Measurements from ENCODE around the gene RNF112. TPM values are rescaled to one million over a fixed set of nuclear protein-coding genes. Genes with fewer than 3 reads are reported as not detected.
A peak's percentile ranks its signal among the peaks of the same experiment; 100 is the strongest.

Gene RNF112
- total and polyA plus RNA-seq, 7 donors: 0.60 to 8.6 (median 7.2) TPM

DNA sequence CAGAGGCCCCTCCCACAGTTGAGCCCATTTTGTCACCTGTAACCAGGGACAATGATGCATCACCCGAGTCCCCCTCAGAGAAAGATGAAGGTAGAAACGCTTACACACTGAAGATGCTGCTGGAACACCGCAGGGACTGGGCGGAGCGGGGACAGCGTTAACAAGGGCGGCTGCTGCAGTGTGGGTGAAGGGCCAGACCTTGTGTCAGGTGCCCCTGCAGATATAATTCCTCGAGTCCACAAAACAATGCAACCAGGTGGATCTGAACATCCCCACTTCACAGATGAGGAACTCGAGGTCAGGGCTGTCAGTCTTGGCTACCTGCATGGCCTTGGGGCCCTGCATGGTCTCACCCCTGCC, 39.0 kb upstream of the RNF112 start:
- Histone ChIP-seq H3K9me3 (no peaks in the 10 kb centered on the region), H3K36me3 (no peaks in the 10 kb centered on the region), H3K4me3 (no peak overlapping the region), H3K4me1 (peaks cover 0 to 5% (median 3%) of the 10 kb centered on the region in 4 donors), H3K27ac (no peak overlapping the region), H3K27me3 (no peaks in the 10 kb centered on the region)
- WGBS, 2 donors: 83 to 84% methylated on average over 9 of the region's 9 CpGs
- TF ChIP-seq POLR2A (IDR thresholded peaks at IDR 0.05): no peak
- no peak for TF ChIP-seq POLR2AphosphoS5 (IDR thresholded peaks at IDR 0.05)
- TF ChIP-seq EP300 (IDR thresholded peaks at IDR 0.05): no peak
- TF ChIP-seq CTCF (IDR thresholded peaks at IDR 0.05): no peak
- peak; percentile 17 for DNase-seq
- intact Hi-C loops (cut with DNase I): no loop called here

DNA sequence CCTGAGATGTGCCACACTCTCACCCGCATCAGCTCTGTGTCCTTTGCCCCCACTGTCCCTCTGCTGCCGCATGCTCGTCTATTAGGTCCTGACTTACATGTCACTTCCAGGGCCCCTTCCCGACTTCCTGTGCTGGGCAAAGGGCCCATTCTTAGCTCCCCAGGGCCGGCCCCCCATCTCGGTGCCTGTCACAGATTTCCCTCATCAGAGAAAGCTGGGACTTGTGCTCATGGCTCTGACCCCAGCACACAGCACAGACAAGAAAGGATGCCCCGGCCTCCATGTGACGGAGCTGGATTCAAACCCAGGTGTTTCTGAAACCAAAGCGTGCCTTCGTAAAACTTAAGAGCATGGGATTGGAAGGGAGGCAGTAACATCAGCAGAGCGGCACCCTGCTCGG, 38.6 kb upstream of the RNF112 start:
- WGBS, 2 donors: 83 to 90% methylated on average over 12 of the region's 12 CpGs
- H3K27ac ChIP-seq: no peak overlapping the region
- H3K36me3 ChIP-seq: no peaks in the 10 kb centered on the region
- peak; percentile 50 for DNase-seq
- H3K4me1 ChIP-seq: peaks cover 0 to 9% (median 6%) of the 10 kb centered on the region in 4 donors
- TF ChIP-seq EP300 (IDR thresholded peaks at IDR 0.05) (no peak), POLR2A (IDR thresholded peaks at IDR 0.05) (no peak), CTCF (IDR thresholded peaks at IDR 0.05) (no peak), POLR2AphosphoS5 (IDR thresholded peaks at IDR 0.05) (no peak)
- no peak overlapping the region for H3K4me3 ChIP-seq
- no peaks in the 10 kb centered on the region for H3K9me3 ChIP-seq
- intact Hi-C loops (cut with DNase I): no loop called here
- no peaks in the 10 kb centered on the region for H3K27me3 ChIP-seq

DNA sequence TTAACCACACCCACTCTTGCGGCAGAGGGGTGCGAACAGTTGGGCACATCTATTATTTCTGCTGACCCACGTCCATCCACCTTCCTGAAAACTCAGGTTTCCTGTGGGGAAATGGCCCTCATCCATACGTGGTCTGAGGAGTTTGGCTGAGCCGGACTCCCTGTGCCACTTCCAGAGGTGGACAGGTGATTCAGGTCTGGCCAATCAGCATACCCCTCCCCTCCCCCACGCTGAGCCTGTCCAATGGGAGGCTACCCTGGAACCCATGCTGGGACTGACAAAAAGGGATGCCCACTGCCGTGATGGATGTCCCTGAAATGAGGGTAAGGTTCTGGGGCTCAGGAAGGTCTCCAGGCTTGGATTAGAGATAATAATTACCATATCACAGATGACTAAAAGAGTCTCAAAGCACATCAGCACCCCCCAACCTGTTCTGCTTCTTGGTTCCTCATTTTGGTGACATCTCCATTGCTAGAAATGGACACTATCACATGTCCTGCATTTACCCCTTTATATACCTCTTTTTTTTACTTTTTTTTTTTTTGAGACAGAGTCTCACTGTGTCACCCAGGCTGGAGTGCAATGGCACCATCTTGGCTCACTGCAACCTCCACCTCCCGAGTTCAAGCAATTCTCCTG, 38.0 kb upstream of the RNF112 start:
- Histone ChIP-seq H3K9me3 (no peaks in the 10 kb centered on the region), H3K4me1 (peaks cover 0 to 9% (median 6%) of the 10 kb centered on the region in 4 donors), H3K27ac (no peak overlapping the region), H3K4me3 (no peak overlapping the region), H3K27me3 (no peaks in the 10 kb centered on the region), H3K36me3 (no peaks in the 10 kb centered on the region)
- WGBS, 2 donors: 84 to 87% methylated on average over 8 of the region's 8 CpGs
- DNase-seq: peak; percentile 50
- TF ChIP-seq POLR2A (IDR thresholded peaks at IDR 0.05) (no peak), CTCF (IDR thresholded peaks at IDR 0.05) (no peak), POLR2AphosphoS5 (IDR thresholded peaks at IDR 0.05) (no peak), EP300 (IDR thresholded peaks at IDR 0.05) (no peak)
- intact Hi-C loops (cut with DNase I): no loop called here

GRCh38 chr17:19374136-19374535, 36.9 kb upstream of the RNF112 start:
- Histone ChIP-seq H3K4me1 (peaks cover 0 to 13% (median 11%) of the 10 kb centered on the region in 4 donors), H3K27ac (no peak overlapping the region), H3K9me3 (no peaks in the 10 kb centered on the region), H3K36me3 (no peaks in the 10 kb centered on the region), H3K4me3 (no peak overlapping the region), H3K27me3 (no peaks in the 10 kb centered on the region)
- WGBS, 2 donors: 81 to 89% methylated on average over 5 of the region's 5 CpGs
- peak; percentile 46 for DNase-seq
- intact Hi-C loops (cut with DNase I): no loop called here
- TF ChIP-seq POLR2AphosphoS5 (IDR thresholded peaks at IDR 0.05): no peak
- TF ChIP-seq POLR2A (IDR thresholded peaks at IDR 0.05): no peak
- no peak for TF ChIP-seq CTCF (IDR thresholded peaks at IDR 0.05)
- no peak for TF ChIP-seq EP300 (IDR thresholded peaks at IDR 0.05)

GRCh38 chr17:19375732-19376131, 35.3 kb upstream of the RNF112 start:
- intact Hi-C loops (cut with DNase I): loop anchor here (5.0 kb wide), 2 partner anchors 72 to 132 kb away; no protein-coding TSS in a partner anchor

More at GRCh38 chr17:19375732-19376131, 35.3 kb upstream of the RNF112 start:
- no peak overlapping the region for H3K4me3 ChIP-seq
- no peaks in the 10 kb centered on the region for H3K9me3 ChIP-seq
- DNase-seq: no peak
- H3K4me1 ChIP-seq: peaks cover 0 to 29% (median 22%) of the 10 kb centered on the region in 4 donors
- H3K27ac ChIP-seq: no peak overlapping the region
- no peaks in the 10 kb centered on the region for H3K27me3 ChIP-seq
- peaks cover 3 to 14% (median 8%) of the 10 kb centered on the region in 4 donors for H3K36me3 ChIP-seq
- TF ChIP-seq POLR2A (IDR thresholded peaks at IDR 0.05): no peak
- TF ChIP-seq CTCF (IDR thresholded peaks at IDR 0.05): no peak
- no peak for TF ChIP-seq POLR2AphosphoS5 (IDR thresholded peaks at IDR 0.05)
- WGBS, 2 donors: 89 to 91% methylated on average over 1 of the region's 1 CpG
